GM12878 (cell line): ENCODE data around the gene SMAD2. TPM values are rescaled to one million over a fixed set of nuclear protein-coding genes. Genes with fewer than 3 reads are reported as not detected.

Experiments used
- ATAC-seq: fragments of 200-7000 bp; cut with Tn5 transposase; 3 replicates; pipeline ENCODE4 v1.9.1; 2020; ENCODE audit warnings: mild to moderate bottlenecking, moderate library complexity
- BruUV-seq: library from RNA; stranded (reverse); fragments of 400-500 nt; replicated peaks from 2 replicates; lab custom pipeline; 2021; lab: Mats Ljungman, UMichigan
- CTCF ChIA-PET: fragments of 300-600 bp; sonication (Branson Sonifier 250); formaldehyde crosslinking; extraction: SDS; loops from one replicate; lab custom pipeline; 2021; ENCODE audit warnings: inconsistent platforms; lab: Yijun Ruan, JAX
- POLR2A ChIA-PET: fragments of 350-600 bp; formaldehyde crosslinking; extraction: SDS; loops from one replicate; lab custom pipeline; 2021; ENCODE audit warnings: inconsistent platforms; lab: Charles Lee
- RAD21 ChIA-PET: fragments of 300-600 bp; sonication (Branson Sonifier 250); formaldehyde crosslinking; loops from one replicate; lab custom pipeline; 2023; ENCODE audit warnings: antibody characterized with exemption; ENCODE audit not compliant: unreplicated experiment; lab: Charles Lee
- SMC1A ChIA-PET: fragments of 300-600 bp; sonication (Branson Sonifier 250); formaldehyde crosslinking; loops from one replicate; lab custom pipeline; 2023; ENCODE audit not compliant: unreplicated experiment, uncharacterized antibody; lab: Charles Lee
- DNase-seq: peaks from one replicate; pipeline ENCODE4 v3.0.0-alpha.2; 2011; ENCODE audit warnings: low read depth, low spot score
- FAIRE-seq: peaks from 3 replicates; lab custom pipeline; 2011; peaks lifted over from hg19 to GRCh38; lab: Jason Lieb, UNC
- H2AFZ ChIP-seq: 2 replicates; pipeline ENCODE4 v1.6.0; 2011; ENCODE audit warnings: low read depth, low read length, control low read depth; ENCODE audit not compliant: control insufficient read depth
- H3K27ac ChIP-seq: 2 replicates; pipeline ENCODE4 v1.5.1; 2011; ENCODE audit warnings: control low read depth; ENCODE audit not compliant: control insufficient read depth, insufficient read depth
- H3K27me3 ChIP-seq, 2 experiments: replicated peaks in 1 of 2; 2 replicates each; pipeline versions ENCODE4 v1.6.0 to v1.6.1; 2011; ENCODE audit warnings: low read length in 1 of 2; ENCODE audit not compliant: control insufficient read depth in 2 of 2, insufficient read depth in 2 of 2
- H3K36me3 ChIP-seq, 2 experiments: 2 replicates each; pipeline ENCODE4 v1.5.1; 2011; ENCODE audit warnings: low read length in 1 of 2; ENCODE audit not compliant: control insufficient read depth in 2 of 2, insufficient read depth in 2 of 2
- H3K4me1 ChIP-seq: 2 replicates; pipeline ENCODE4 v1.6.1; 2011; ENCODE audit warnings: mild to moderate bottlenecking, low read length, moderate library complexity, mixed read lengths; ENCODE audit not compliant: control insufficient read depth, insufficient read depth
- H3K4me2 ChIP-seq: 2 replicates; pipeline ENCODE4 v1.6.0; 2011; ENCODE audit warnings: control low read depth; ENCODE audit not compliant: control insufficient read depth, insufficient read depth
- H3K4me3 ChIP-seq: fragments of 200-600 bp; sonication (generic); 2 replicates; pipeline ENCODE4 v1.5.1; 2016
- H3K79me2 ChIP-seq: 2 replicates; pipeline ENCODE4 v1.6.0; 2011; ENCODE audit warnings: low read length; ENCODE audit not compliant: control insufficient read depth, insufficient read depth
- H3K9ac ChIP-seq: 2 replicates; pipeline ENCODE4 v1.8.0; 2011; ENCODE audit warnings: low read length, control low read depth, mixed read lengths; ENCODE audit not compliant: control insufficient read depth, insufficient read depth
- H3K9me3 ChIP-seq: replicated peaks from 3 replicates; pipeline ENCODE4 v1.5.1; 2011; ENCODE audit warnings: mild to moderate bottlenecking, low read length; ENCODE audit not compliant: control insufficient read depth, insufficient read depth
- H4K20me1 ChIP-seq: 2 replicates; pipeline ENCODE4 v1.6.0; 2011; ENCODE audit not compliant: control insufficient read depth, insufficient read depth
- ASH2L ChIP-seq: fragments of 300-600, 200-600 bp; sonication (generic); IDR thresholded peaks from 2 replicates; pipeline ENCODE4 v1.6.1; 2017; ENCODE audit warnings: low read depth, mild to moderate bottlenecking, borderline replicate concordance
- BCL11A ChIP-seq: IDR thresholded peaks from 2 replicates; pipeline ENCODE4 v1.6.1; 2011; ENCODE audit warnings: low read depth, low read length
- BHLHE40 ChIP-seq, 2 experiments: fragments of 450-650 bp in 1 of 2; IDR thresholded peaks; 2 replicates each; pipeline ENCODE4 v1.6.1; 2011 to 2017; ENCODE audit warnings: low read depth in 2 of 2, borderline replicate concordance in 1 of 2, improper control_type of control experiment in 1 of 2, low read length in 1 of 2, mild to moderate bottlenecking in 1 of 2
- BRCA1 ChIP-seq: IDR thresholded peaks from 2 replicates; pipeline ENCODE4 v1.6.1; 2011; ENCODE audit warnings: low read depth, low read length, improper control_type of control experiment
- DPF2 ChIP-seq: fragments of 450-650 bp; IDR thresholded peaks from 2 replicates; pipeline ENCODE4 v1.6.1; 2017; ENCODE audit warnings: mild to moderate bottlenecking
- IRF4 ChIP-seq: IDR thresholded peaks from 2 replicates; pipeline ENCODE4 v1.6.1; 2011; ENCODE audit warnings: low read depth, low read length
- NFYB ChIP-seq: IDR thresholded peaks from 2 replicates; pipeline ENCODE4 v1.6.1; 2011; ENCODE audit warnings: low read depth, mild to moderate bottlenecking, low read length, improper control_type of control experiment, moderate library complexity; ENCODE audit not compliant: insufficient read depth
- PAX8 ChIP-seq: fragments of 450-650 bp; IDR thresholded peaks from 2 replicates; pipeline ENCODE4 v1.6.1; 2017; ENCODE audit warnings: mild to moderate bottlenecking, moderate library complexity
- POLR2A ChIP-seq: IDR thresholded peaks from 2 replicates; pipeline ENCODE4 v1.6.1; 2011; ENCODE audit warnings: low read depth, mild to moderate bottlenecking, low read length
- RAD51 ChIP-seq: fragments of 450-650 bp; IDR thresholded peaks from 2 replicates; pipeline ENCODE4 v1.6.1; 2016; ENCODE audit warnings: moderate library complexity, mild to moderate bottlenecking, inconsistent platforms
- RB1 ChIP-seq: fragments of 450-650 bp; formaldehyde crosslinking; IDR thresholded peaks from 2 replicates; pipeline ENCODE4 v1.6.1; 2017; ENCODE audit warnings: mild to moderate bottlenecking, borderline replicate concordance
- RBBP5 ChIP-seq: fragments of 200-600 bp; sonication (generic); conservative IDR thresholded peaks from 2 replicates; pipeline ENCODE4 v1.6.1; 2016
- RUNX3 ChIP-seq: IDR thresholded peaks from 2 replicates; pipeline ENCODE4 v1.6.1; 2012; ENCODE audit warnings: low read length, inconsistent platforms
- SP1 ChIP-seq: IDR thresholded peaks from one replicate; pipeline ENCODE4 v1.6.1; 2011; ENCODE audit warnings: low read depth, low read length
- SREBF1 ChIP-seq: IDR thresholded peaks from 2 replicates; pipeline ENCODE4 v1.6.1; 2012; ENCODE audit warnings: mild to moderate bottlenecking, low read length
- SREBF2 ChIP-seq: IDR thresholded peaks from 2 replicates; pipeline ENCODE4 v1.6.1; 2012; ENCODE audit warnings: mild to moderate bottlenecking, low read length
- ZNF217 ChIP-seq: fragments of 450-650 bp; IDR thresholded peaks from 2 replicates; pipeline ENCODE4 v1.6.1; 2017; ENCODE audit warnings: antibody characterized with exemption, mild to moderate bottlenecking
- WGBS: methylation state at CpG from one replicate; pipeline ENCODE4 v1.1.6; 2016; ENCODE audit warnings: low lambda C conversion rate; ENCODE audit not compliant: insufficient replicate concordance, insufficient coverage; ENCODE audit errors: missing lambda C conversion rate; 5-methylcytosine and 5-hydroxymethylcytosine counted together
- in situ Hi-C: fragments of 300-500 bp; cut with MboI; formaldehyde crosslinking; loops from 9 replicates; pipeline ENCODE4 v1.14.3; 2018; ENCODE audit warnings: mixed read lengths
- intact Hi-C: fragments of 100-400 bp; cut with micrococcal nuclease; formaldehyde crosslinking; loops from one replicate; pipeline ENCODE4 v1.14.2; 2022; ENCODE audit not compliant: unreplicated experiment
- polyA plus RNA-seq, 11 experiments: library from polyadenylated mRNA; depleted of rRNA in 4 of 11; unstranded in 6 of 11; stranded (reverse) in 5 of 11; fragments of >200 nt; fragmentation: Nextera tagmentation in 4 of 11; fragmentation: Illumina TruSeq in 1 of 11; extraction: Ambion mirVana in 4 of 11; extraction: Trizol in 1 of 11; gene quantifications; 1 replicate in 1 of 11; 2 replicates in 10 of 11; pipeline versions ENCODE4 v1.2.1 to v1.2.3, GENCODE V29; 2011 to 2016; ENCODE audit warnings: inconsistent platforms in 2 of 11, missing spikeins in 2 of 11, low read depth in 1 of 11
- total RNA-seq, 4 experiments: library from RNA; depleted of rRNA in 3 of 4; stranded (reverse); fragments of >200 nt in 3 of 4; fragmentation: Illumina TruSeq in 1 of 4; extraction: Trizol in 1 of 4; gene quantifications; 2 replicates each; pipeline versions ENCODE4 v1.2.1 to v1.2.3, GENCODE V29; 2013 to 2021

SMAD2 gene
- total and polyA plus RNA-seq, 10 of the 15 experiments (the other 5 are each of a cell fraction or from before 2014, with no cell fraction given), result 28.8 to 111 (median 65.8) TPM

GRCh38 chr18:47779381-47779780, 151.1 kb downstream of the SMAD2 start:
- Histone ChIP-seq H3K4me1 (no peaks in the 10 kb centered on the region), H3K27me3 (no peaks in the 10 kb centered on the region), H3K9ac (no peak overlapping the region), H3K9me3 (no peaks in the 10 kb centered on the region), H3K27ac (no peak overlapping the region), H3K36me3 (no peaks in the 10 kb centered on the region)
- POLR2A ChIA-PET, result no interaction called here
- FAIRE-seq, result no peak
- 50% methylated on average over 3 of the region's 3 CpGs for WGBS
- no peak for ATAC-seq
- RAD21 ChIA-PET, result no interaction called here
- no peak for DNase-seq
- no TSS peak for BruUV-seq
- no peak for TF ChIP-seq ASH2L
- no peak for TF ChIP-seq SREBF1
- TF ChIP-seq RBBP5, result no peak
- TF ChIP-seq RUNX3, result no peak
- no peak for TF ChIP-seq BRCA1
- no peak for TF ChIP-seq PAX8
- TF ChIP-seq NFYB, result no peak
- TF ChIP-seq SP1, result no peak
- TF ChIP-seq POLR2A, result no peak
- no peak for TF ChIP-seq RAD51
- no peak for TF ChIP-seq DPF2
- no peak for TF ChIP-seq BCL11A
- TF ChIP-seq RB1, result no peak
- TF ChIP-seq BHLHE40 (IDR thresholded peaks at IDR 0.05; ENCODE audit: borderline replicate concordance in 1 of 2, low read depth in 2 of 2, low read length in 1 of 2), result no peak
- TF ChIP-seq SREBF2, result no peak
- TF ChIP-seq ZNF217, result no peak
- TF ChIP-seq IRF4, result no peak
- TF ChIP-seq, all 136 proteins: peak for 0
- intact Hi-C loops, result no loop called here
- in situ Hi-C loops, result loop anchor here (5.0 to 10.0 kb wide), 2 partner anchors 243 to 665 kb away; no protein-coding TSS in a partner anchor
- CTCF ChIA-PET, result no interaction called here
- no peak overlapping the region for H3K4me3 ChIP-seq
- H4K20me1 ChIP-seq, result no peaks in the 10 kb centered on the region
- no peaks in the 10 kb centered on the region for H3K79me2 ChIP-seq
- SMC1A ChIA-PET, result no interaction called here
- no peak overlapping the region for H2AFZ ChIP-seq
- no peak overlapping the region for H3K4me2 ChIP-seq
